CD4-positive, alpha-beta T cell treated with Interleukin-4 for 4 hours (primary cell): ENCODE results near the gene CLK3.
"Not testable (repeated sequence)": the region's sequence is repeated elsewhere in the genome, so short reads cannot be mapped to it uniquely, and the experiment has no call there.

Source experiments
- DNase-seq: peaks from one replicate; pipeline ENCODE4 v3.0.0-alpha.2; 2020

The CLK3 gene

DNA sequence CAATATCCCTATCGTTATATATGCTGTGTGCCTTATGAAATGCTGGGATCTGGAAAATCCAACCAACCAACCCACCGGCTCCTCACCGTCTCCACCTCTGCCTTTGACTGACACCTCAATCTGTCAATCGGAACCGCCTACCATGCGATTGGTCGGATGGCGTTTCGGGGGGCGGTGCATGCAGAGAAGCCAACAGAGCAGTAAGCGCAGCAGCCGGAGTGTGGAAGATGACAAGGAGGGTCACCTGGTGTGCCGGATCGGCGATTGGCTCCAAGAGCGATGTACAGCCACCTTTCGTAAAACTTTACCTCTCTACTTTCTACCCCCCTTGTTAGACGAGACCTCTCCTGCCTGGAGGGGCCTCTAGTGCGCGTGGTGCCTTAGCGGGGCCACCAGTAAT lies 6.3 kb downstream of the CLK3 start:
- no peak for DNase-seq

DNA sequence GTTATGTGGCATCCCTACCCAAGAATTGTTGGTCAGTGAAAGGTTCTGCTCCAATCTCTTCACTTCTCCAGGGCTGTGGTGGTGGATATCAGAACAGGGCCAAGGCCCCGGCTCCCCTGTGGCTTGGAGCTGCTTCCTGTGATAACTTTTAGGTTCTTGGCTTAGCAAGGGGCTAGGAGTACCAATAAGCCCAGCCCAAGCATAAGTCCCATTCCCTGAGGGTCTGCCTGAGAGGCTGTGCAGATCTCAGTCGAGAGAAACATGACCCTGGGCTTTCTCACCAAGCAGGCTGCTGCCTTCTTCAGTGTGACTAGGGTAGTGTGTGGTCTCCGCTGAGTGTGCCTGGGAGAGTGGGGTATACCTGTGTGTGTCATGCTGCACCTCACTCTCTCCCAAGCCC lies 7.1 kb downstream of the CLK3 start:
- DNase-seq = no peak

DNA sequence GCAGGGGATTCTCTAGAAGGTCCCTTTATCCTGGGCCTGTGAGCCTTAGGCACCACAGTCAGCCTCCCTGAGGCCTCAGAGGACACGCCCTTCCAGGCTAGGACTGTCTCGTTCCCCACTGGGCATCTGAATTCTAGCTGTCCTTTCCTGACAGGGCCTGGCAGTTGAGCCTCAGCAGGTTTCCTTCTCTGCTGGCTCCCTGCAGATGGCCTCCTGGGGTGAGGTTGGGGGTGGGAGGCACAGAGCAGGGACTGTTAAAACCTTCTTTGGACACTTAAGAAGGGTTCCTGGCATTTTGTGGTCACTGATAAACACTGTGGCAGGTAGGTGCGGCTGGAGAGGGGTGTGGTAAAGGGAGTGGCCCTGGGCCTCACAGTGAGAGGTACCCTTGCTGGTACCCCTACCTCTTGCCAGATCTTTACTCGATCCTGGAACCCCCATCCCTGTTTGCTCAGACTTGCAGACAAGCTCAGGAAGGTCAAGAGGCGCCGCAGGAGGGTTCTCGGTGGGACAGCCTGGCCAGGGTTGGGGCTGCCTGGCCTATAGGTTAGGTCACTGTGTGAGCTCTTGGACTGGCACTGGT lies 8.5 kb downstream of the CLK3 start:
- no peak for DNase-seq

DNA sequence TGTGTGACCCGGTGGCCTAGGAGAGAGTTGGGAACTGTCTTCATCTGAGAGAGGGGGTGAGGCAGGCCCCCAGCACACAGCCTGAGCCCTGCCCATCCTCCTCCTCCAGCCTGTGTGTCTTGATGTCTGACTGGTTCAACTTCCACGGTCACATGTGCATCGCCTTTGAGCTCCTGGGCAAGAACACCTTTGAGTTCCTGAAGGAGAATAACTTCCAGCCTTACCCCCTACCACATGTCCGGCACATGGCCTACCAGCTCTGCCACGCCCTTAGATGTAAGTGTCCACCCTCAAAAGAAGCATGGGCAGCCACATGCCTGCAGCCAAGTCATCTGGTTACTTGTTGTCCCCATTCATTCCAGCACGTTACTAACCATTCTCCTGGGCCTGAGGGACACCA lies 10.1 kb downstream of the CLK3 start:
- no peak for DNase-seq

DNA sequence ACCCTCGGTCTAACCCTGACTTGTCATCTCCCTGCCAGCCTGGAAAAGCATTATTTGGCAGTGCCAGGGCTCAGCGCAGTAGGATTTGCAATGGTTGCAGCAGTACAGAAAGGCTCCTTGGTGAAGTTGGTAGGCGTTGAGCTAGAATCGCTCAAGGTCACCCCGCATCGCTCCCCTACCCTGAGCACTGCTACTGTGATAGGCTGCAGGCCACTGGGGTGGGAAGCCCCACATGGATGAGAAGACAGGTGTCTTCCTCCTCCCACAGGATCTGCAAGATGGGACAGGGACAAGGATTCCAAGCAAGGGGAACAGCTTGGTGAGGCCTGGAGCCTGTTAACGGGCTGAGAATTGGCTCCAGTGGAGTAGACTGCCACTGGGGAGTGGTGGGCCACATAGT lies 10.7 kb downstream of the CLK3 start:
- DNase-seq = no peak

DNA sequence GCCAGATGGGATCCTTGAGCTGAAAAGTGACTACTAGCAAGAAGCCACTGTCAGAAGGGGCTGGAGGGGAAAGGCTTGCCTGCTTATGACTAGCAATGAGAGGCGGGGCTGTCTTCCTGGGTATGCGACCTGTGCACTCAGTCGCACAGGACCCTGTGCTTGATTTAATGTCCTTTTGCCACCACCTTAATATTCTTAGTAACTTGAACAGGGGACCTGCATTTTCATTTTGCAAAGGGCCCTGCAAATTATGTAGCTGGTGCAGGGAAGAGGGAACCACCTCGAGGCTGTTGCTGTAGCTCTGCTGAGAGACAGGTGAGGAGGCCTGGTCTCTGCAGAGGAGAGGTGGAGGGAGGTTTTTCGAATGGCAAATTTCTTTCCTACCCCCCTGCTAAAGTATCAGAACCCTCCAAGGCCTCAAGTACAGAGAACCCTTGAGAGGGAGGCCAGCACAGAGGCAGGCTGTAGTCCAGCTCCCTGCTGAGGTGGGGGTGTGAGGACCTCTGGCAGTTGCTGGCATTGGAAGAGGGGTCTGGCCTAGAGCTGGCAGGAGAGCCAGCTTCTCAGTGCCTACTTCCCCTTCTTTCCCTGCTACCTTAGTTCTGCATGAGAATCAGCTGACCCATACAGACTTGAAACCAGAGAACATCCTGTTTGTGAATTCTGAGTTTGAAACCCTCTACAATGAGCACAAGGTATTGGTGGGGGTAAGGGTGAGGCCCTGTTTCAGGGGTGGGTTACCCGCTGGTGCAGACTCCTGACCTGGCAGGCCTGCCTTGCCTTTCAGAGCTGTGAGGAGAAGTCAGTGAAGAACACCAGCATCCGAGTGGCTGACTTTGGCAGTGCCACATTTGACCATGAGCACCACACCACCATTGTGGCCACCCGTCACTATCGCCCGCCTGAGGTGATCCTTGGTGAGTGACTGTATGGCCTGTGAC lies 11.4 kb downstream of the CLK3 start:
- no peak for DNase-seq

DNA sequence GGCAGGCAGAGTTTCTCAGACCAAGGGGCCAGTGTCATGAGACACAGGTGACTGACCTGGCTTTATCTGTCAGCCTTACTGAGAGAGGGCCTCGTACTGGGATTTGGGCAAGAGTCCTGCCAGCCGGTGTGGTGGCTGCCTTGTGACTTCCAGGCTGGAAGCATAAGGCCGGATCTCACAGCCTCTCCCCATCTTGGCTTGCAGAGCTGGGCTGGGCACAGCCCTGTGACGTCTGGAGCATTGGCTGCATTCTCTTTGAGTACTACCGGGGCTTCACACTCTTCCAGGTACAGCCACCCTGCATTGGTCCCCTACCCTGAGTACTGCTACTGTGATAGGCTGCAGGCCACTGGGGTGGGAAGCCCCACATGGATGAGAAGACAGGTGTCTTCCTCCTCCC lies 12.1 kb downstream of the CLK3 start:
- no peak for DNase-seq

DNA sequence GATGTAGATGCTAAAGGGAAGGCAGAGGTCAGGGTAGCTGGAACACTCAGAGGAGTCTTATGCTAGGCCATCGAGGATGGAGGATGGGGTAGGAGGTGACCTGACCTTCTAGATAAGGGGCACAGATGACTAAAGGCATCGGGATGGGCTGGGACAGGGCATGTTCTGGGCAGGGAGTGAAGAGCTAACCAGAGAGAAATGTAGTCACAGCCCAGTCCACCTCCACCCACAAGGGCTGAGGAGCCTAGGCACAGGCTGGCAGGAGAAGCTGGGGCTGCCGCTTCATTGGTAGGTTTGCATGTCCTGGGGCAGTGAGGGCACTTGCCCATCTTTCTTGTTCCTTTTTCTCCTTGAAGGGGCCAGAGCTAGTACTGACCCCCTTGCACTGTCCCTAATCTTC lies 12.6 kb downstream of the CLK3 start:
- no peak for DNase-seq

DNA sequence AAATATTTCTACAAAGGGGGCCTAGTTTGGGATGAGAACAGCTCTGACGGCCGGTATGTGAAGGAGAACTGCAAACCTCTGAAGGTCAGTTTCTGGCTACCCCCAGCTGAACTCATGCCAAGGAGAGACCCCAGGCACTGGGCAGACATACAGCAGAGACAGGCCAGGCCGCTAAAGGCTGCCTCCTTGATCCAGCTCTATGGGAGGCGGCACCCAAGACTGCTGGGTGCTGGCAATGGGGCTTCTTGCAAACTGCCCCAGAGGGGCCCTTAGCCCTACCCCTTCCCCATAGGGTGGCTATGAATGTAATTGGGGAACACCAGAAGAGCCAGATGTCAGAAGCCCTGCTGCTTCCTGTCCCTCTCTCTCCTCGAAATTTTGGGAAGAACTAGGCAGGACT lies 13.3 kb downstream of the CLK3 start:
- no peak for DNase-seq

DNA sequence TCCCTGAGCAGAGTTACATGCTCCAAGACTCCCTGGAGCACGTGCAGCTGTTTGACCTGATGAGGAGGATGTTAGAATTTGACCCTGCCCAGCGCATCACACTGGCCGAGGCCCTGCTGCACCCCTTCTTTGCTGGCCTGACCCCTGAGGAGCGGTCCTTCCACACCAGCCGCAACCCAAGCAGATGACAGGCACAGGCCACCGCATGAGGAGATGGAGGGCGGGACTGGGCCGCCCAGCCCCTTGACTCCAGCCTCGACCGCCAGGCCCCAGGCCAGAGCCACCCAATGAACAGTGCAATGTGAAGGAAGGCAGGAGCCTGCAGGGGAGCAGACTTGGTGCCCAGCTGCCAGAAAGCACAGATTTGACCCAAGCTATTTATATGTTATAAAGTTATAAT lies 14.1 kb downstream of the CLK3 start:
- not testable (repeated sequence) for DNase-seq

DNA sequence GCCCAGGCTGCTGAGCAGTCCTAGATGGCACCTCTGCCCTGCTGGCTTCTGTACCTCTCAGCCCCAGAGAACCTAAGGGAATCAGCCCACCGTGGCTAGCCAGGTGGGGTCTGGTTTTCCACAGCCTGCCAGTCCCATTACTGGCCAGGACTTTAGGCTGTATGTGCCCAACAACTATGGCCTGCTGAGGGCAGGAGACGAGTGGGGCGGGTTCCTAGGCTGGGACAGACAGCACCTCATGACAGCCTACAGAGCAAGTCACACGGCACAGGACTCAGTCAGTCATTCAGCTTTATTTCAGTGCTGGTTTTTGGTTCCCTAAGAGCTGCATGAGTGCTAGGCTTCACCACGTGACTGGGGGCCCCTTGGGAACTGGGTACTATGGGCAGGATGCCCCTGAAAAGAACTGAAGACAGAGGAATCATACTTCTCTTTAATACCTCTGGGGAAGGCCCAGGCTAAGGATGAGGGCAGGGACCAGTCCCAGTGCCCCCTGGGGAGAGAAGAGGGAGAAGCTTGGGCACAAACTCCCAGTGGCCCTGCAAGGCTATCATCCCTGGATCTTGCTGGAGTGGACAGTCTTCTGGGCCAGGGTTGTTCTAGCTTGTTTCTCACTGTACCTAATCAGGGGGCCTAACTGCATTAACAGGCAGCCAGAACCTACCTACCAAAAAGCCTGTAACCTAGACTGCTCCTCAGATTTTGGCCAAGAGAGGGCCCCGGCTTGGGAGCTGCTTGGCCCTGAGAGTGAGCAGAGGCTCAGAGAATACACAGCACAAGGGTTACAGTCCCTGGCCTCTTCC lies 14.8 kb downstream of the CLK3 start:
- no peak for DNase-seq

DNA sequence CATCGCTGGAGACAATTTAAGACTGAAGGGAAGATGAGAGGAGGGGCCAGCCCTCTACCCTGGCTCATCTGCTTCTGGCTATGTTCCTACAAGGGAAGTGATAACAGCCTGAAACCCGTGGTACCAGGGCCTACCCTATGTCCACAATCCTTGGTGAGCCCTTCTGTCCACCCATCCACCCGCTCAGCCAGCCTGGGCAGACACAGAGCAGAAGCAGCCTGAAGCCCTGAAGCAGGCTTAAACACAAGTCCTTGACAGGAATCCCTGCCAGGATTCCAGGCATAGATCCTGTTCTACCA lies 15.4 kb downstream of the CLK3 start:
- DNase-seq = no peak

DNA sequence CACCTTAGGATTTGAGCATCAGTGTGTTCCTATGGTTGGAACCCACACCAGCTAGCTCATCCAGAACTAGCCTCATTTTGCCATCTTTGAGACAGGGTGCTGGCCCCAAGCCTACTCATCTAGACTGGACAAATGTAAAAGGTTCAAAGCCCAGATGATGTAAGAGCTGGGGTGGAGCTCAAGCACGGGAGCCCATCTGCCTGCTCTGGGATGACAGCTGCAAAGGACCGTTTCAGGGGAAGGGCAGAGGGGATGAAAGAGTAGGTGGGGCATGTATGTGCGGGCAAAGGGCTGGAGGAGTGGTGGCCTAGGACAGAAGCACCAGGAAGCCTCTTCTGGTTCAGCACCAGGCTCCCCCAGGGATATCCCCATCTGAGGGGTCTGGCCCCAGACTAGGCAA lies 15.8 kb downstream of the CLK3 start:
- no peak for DNase-seq

DNA sequence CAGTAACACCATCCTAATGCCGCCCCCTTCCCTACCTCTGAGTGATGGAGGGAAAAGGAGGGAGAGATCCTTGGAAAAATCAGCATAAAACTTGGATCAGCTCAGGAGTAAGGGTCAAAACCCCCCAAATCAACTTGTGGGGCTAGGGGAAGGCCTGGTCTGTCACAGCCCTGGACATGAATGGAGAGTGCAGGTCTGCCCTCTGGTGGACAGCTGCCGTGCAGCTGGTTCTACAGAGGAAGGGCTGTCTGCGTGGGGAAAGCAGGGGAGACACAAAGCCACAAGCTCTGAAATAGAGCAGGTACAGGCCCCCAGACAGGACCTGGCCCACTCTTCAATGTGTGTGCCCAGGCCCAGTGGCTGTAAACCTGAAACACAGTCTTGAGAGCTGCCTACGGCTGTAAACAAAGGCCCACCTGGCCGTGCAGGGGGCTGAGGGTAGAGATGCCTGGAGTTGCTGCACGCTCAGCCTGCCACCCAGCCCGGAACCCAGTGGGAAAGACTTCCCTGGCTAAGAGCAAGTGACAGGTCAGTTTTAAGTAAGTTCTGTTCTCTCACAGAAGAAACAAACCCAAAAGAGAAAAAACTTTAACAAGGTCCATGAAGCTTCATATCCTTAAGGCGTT lies 16.4 kb downstream of the CLK3 start:
- peak; percentile 36 for DNase-seq

DNA sequence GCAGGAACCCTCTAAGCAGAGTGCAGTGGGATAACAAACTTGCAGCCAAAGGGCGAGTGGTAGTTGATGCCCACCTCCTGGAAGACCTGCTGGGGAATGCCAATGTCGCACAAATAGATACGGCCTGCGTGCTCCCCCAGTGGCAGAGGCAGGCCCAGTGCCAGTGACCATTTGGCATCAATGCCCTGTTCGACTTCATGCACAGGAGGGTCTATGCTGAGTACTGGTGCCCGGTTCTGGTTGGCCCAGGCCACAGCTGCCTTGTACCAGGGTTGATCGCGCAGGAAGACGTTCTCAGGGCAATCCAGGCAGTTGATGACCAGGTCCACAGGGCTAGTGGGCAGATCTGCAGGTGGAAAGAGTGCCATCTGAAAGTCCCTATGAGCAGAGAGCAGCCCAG lies 17.0 kb downstream of the CLK3 start:
- DNase-seq = no peak

DNA sequence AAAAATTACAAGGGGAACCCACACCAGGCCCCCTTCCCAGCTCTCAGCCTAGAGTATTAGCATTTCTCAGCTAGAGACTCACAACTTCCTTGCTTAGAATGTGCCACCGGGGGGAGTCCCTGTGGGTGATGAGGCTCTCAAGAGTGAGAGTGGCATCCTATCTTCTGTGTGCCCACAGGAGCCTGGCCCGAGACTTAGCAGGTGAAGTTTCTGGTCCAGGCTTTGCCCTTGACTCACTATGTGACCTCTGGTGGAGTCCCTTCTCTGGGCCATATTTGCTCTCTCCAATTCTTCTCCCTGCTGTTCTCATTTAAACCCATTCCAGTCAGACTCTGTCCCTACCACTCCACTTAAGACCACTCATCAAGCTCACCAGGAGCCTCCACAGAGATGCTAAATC lies 18.1 kb downstream of the CLK3 start:
- DNase-seq = no peak

DNA sequence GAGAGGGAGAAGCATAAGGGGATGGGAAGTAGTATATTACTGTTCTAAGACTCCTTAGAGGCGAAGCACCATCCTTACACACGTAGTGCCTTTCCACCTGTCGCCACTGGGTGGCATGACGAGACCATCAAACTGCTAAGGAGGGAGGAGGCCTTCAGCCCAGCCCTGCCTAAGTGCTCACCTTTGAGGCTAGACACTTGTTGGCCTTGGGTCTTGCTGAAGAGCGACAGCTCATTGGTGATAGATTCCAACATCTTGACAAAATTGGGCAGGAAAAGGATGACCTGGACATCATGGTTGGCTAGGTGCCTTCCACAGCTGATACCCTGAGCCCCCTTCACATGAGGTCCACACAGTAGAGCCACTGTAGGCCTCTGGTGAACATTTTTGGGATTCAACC lies 19.6 kb downstream of the CLK3 start:
- DNase-seq = peak; percentile 77

DNA sequence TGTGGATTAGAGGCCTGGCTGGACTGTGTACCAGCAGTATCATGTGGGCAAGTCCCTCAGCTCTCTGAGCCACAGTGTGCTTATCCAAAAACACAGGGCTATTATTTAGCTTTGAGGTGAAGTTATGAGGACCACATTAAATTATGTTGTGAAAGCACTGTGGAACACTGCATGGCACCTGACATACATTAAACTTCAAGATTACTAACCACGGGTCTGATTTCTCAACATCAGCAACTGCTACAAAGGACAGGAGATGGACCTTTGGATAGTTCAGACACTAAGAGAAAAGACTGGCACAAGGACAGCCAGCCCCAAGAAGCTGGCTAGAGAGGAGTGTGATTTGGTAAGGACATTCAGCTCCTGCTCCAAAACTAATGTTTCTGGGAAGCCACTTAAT lies 21.3 kb downstream of the CLK3 start:
- no peak for DNase-seq

DNA sequence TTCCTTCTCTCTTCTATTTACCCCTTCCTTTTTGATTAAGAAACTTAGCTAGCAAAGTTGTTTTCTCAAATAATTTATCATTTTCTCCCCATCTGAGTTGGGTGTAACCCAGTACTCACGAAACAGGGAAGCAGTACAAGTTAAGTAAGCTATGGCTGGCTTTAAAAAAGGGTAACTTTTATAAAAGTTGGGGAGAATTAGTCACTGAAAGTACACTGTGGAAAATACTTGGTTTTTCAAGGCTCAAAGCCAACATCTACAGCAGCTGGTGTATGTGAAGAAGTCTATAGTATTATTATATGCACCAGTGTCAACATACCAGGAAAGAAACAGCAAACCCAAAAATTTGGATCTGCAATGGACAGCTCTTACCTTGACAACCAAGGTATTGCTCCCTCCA lies 25.5 kb downstream of the CLK3 start:
- no peak for DNase-seq

DNA sequence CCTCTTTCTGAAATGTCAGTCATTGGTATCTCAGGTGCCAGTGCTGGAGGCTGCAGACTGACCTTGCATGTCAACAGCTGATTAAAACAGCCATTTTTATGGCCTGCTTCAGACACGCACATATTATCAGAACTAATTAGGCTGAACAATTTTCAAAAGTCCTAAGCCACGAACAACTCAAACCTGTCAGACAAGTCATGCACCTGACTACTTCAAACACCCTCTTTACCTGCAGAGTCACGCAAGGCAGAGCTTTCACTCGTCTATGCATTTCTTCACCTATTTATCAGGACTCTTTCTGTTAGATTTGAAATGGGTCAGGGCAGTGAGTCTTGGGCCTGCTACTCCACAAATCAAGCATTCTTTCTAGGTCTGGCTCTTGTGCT lies 26.7 kb downstream of the CLK3 start:
- DNase-seq = no peak

DNA sequence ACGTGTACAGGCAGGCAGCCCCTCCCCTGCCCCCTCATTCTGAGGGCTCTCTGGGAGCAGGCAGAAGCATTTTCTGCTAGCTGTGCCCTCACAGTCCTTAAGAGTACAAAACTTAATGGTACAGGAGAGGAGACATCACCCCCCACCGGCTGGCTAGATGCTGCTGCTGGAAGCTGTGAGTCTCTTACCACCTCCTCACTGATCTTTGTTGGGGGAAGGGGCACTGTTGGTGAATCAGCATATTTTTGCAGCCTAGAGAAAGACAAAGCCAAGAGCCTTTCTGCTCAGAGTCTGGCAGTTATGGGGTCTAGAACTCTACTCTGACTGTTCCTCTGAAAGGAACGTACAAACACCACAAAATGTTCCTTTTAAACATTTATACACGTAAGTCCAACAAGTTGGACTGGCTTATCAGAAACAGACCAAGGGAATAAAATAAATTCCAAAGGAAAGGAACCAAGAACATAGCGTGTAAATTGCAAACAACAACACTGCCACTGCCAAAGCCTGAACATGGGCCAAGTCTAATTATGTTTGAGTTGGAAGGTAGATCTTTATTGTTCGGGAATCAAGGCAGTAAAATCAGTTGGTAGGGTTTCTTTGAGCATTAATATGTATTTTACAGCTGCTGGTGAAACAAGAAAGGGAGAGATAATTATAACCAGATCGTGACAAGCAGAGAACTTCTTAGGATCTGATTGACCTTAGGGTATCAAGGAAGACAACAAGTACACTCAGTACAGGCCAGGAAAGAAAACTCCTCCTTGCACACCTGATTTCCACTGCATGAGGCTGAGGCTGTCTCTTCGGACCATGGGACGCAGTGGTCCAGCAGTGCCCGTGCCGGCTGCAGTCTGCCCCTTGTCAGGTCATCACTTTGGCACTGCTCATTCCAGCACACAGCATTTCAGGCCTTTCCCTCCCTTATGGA lies 27.4 kb downstream of the CLK3 start:
- DNase-seq = no peak

DNA sequence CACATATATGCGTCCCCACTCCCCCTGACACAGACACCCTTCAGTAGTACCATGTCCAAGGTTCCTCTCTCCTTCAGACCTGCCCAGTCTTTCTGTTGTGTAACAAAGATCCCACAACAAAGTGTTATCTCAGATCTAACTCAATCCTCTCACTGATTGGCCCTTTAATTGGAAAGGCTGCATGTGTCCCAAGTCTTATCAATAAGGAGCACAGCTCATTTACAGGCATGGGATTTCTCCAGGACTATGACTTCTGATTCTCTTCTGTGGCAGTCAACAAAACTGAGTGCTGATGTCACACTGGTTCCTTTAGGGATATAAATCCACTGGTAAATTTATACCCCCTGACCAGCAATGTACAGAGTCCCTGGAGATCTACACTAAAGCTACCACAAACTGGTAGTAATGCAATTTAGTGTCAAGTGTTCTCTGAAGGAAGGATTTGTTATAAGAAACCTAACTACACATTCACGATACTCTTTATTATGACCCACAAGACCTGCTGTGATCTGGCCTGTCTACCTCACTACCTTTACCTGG lies 28.1 kb downstream of the CLK3 start:
- DNase-seq = no peak
